Measurements from ENCODE around the gene TMEM128. TPM values are rescaled to one million over a fixed set of nuclear protein-coding genes. Genes with fewer than 3 reads are reported as not detected.

TMEM128 gene
- total and polyA plus RNA-seq, 2 of the 13 experiments (the other 11 are each of a cell fraction or from before 2014, with no cell fraction given) = 19.4 to 27.9 TPM

- TF ChIP-seq FUBP1 (CRISPR knock-in tag; IDR thresholded peaks at IDR 0.05; ENCODE audit: borderline replicate concordance) (no peak), NFE2L2 (IDR thresholded peaks at IDR 0.05; ENCODE audit: low read length) (no peak), MATR3 (CRISPR knock-in tag; IDR thresholded peaks at IDR 0.05) (no peak), ARNTL (CRISPR knock-in tag; IDR thresholded peaks at IDR 0.05) (no peak), ZNF513 (CRISPR knock-in tag; conservative IDR thresholded peaks at IDR 0.05) (no peak), ZNF614 (CRISPR knock-in tag; IDR thresholded peaks at IDR 0.05; ENCODE audit: borderline replicate concordance) (no peak), POLR2AphosphoS5 (IDR thresholded peaks at IDR 0.05; ENCODE audit: low read depth, low read length) (no peak), WIZ (CRISPR knock-in tag; IDR thresholded peaks at IDR 0.05) (no peak), ELF3 (CRISPR knock-in tag; IDR thresholded peaks at IDR 0.05) (no peak), PLSCR1 (CRISPR knock-in tag; IDR thresholded peaks at IDR 0.05; ENCODE audit: borderline replicate concordance) (no peak)
Measured at GRCh38 chr4:4254199-4254598, 6.2 kb upstream of the TMEM128 start (continued).

All from HepG2 (cell line).